DMS79 (cell line): ENCODE results near the gene CEACAM19.
"Not testable (repeated sequence)": the region's sequence is repeated elsewhere in the genome, so short reads cannot be mapped to it uniquely, and the experiment has no call there.

Experiments
- DNase-seq: peaks from one replicate; lab custom pipeline; 2025; lab: John Stamatoyannopoulos, UW

Gene CEACAM19

GRCh38 chr19:44675521-44675920 is 4.2 kb downstream of the CEACAM19 start:
- no peak for DNase-seq

GRCh38 chr19:44677019-44677811 is 5.9 kb downstream of the CEACAM19 start:
- no peak for DNase-seq

- DNase-seq: no peak
Observed at GRCh38 chr19:44680536-44680935, 9.3 kb downstream of the CEACAM19 start.

GRCh38 chr19:44681992-44682790 is 10.9 kb downstream of the CEACAM19 start:
- no peak for DNase-seq

GRCh38 chr19:44682807-44683206 is 11.5 kb downstream of the CEACAM19 start:
- no peak for DNase-seq

GRCh38 chr19:44683434-44684210 is 12.3 kb downstream of the CEACAM19 start:
- DNase-seq: no peak

GRCh38 chr19:44684396-44684795 is 13.1 kb downstream of the CEACAM19 start:
- not testable (repeated sequence) for DNase-seq

- no peak for DNase-seq
Observed at GRCh38 chr19:44684892-44685863, 13.9 kb downstream of the CEACAM19 start.

- no peak for DNase-seq
Observed at GRCh38 chr19:44685877-44686276, 14.6 kb downstream of the CEACAM19 start.

- no peak for DNase-seq
Observed at GRCh38 chr19:44686896-44687295, 15.6 kb downstream of the CEACAM19 start.

GRCh38 chr19:44687888-44688287 is 16.6 kb downstream of the CEACAM19 start:
- no peak for DNase-seq

GRCh38 chr19:44689290-44690130 is 18.2 kb downstream of the CEACAM19 start:
- DNase-seq: no peak

- DNase-seq: no peak
Observed at GRCh38 chr19:44690131-44690440, 18.8 kb downstream of the CEACAM19 start.

GRCh38 chr19:44692379-44692721 is 21.1 kb downstream of the CEACAM19 start:
- no peak for DNase-seq

GRCh38 chr19:44694184-44694579 is 22.9 kb downstream of the CEACAM19 start:
- DNase-seq: no peak

GRCh38 chr19:44696939-44697669 is 25.8 kb downstream of the CEACAM19 start:
- peak; percentile 5 for DNase-seq

- DNase-seq: no peak
Observed at GRCh38 chr19:44697670-44698034, 26.4 kb downstream of the CEACAM19 start.

GRCh38 chr19:44698492-44699201 is 27.4 kb downstream of the CEACAM19 start, which contains the start of gene CEACAM16:
TSS of gene CEACAM16 (plus strand) at chr19:44699151. CDS start at chr19:44701457, 2,306 bp downstream.
- no peak for DNase-seq

- DNase-seq: no peak
Observed at GRCh38 chr19:44700547-44700946, 29.3 kb downstream of the CEACAM19 start.
